T-helper 17 cell (primary cell): ENCODE results near the gene PI4KA. TPM values are rescaled to one million over a fixed set of nuclear protein-coding genes. Genes with fewer than 3 reads are reported as not detected.

Experiments
- ATAC-seq: fragments of 150-1000 bp; cut with Tn5 transposase; 2 replicates; pipeline ENCODE4 v1.10.0; 2021; ENCODE audit warnings: mild to moderate bottlenecking, moderate library complexity
- DNase-seq, 3 donors: peaks; one replicate each; pipeline versions ENCODE4 v3.0.0 to v3.0.0-alpha.2; 2020 to 2021
- H3K9me3 ChIP-seq: one replicate; pipeline ENCODE4 v1.7.0; 2013; ENCODE audit warnings: low read length, mild to moderate bottlenecking; ENCODE audit not compliant: control insufficient read depth, poor library complexity, severe bottlenecking
- H3K27ac Mint-ChIP-seq: one replicate; pipeline ENCODE4 v1.8.0; 2022; ENCODE audit warnings: mild to moderate bottlenecking, moderate library complexity, mixed read lengths
- H3K27me3 Mint-ChIP-seq: one replicate; pipeline ENCODE4 v1.8.0; 2022; ENCODE audit warnings: mixed read lengths
- H3K36me3 Mint-ChIP-seq: one replicate; pipeline ENCODE4 v1.8.0; 2022; ENCODE audit warnings: low read depth, mixed read lengths
- H3K4me1 Mint-ChIP-seq: one replicate; pipeline ENCODE4 v1.8.0; 2022; ENCODE audit warnings: mild to moderate bottlenecking, mixed read lengths
- H3K4me3 Mint-ChIP-seq: one replicate; pipeline ENCODE4 v1.8.0; 2022; ENCODE audit warnings: mild to moderate bottlenecking, moderate library complexity, mixed read lengths
- total RNA-seq, 4 donors: library from RNA in 2 of 4; stranded (reverse) in 2 of 4; gene quantifications; one replicate each; pipeline ENCODE4 v1.2.3 and lab custom pipeline; 2022 to 2026

PI4KA gene
- total RNA-seq, 2 donors from 2014 or later = 159 to 160 TPM

GRCh38 chr22:20756846-20757245 lies 101.8 kb downstream of the PI4KA start:
- no peaks in the 10 kb centered on the region for H3K9me3 ChIP-seq

GRCh38 chr22:20752873-20753272 lies 105.7 kb downstream of the PI4KA start:
- Mint-ChIP-seq H3K4me3 (no peak overlapping the region), H3K27ac (no peak overlapping the region), H3K27me3 (no peaks in the 10 kb centered on the region), H3K36me3 (no peaks in the 10 kb centered on the region), H3K4me1 (peaks cover 5% of the 10 kb centered on the region)
- DNase-seq (no peak), ATAC-seq (no peak)
- no peaks in the 10 kb centered on the region for H3K9me3 ChIP-seq

More at GRCh38 chr22:20756846-20757245, 101.8 kb downstream of the PI4KA start:
- DNase-seq (no peak), ATAC-seq (no peak)
- H3K4me3 Mint-ChIP-seq = no peak overlapping the region
- H3K36me3 Mint-ChIP-seq = peaks cover 2% of the 10 kb centered on the region
- H3K27me3 Mint-ChIP-seq = no peaks in the 10 kb centered on the region
- H3K27ac Mint-ChIP-seq = peak overlapping the region; percentile 4
- H3K4me1 Mint-ChIP-seq = no peaks in the 10 kb centered on the region

GRCh38 chr22:20752104-20752741 lies 106.4 kb downstream of the PI4KA start:
- Mint-ChIP-seq H3K4me1 (peaks cover 5% of the 10 kb centered on the region), H3K4me3 (no peak overlapping the region), H3K27ac (no peak overlapping the region), H3K27me3 (no peaks in the 10 kb centered on the region), H3K36me3 (no peaks in the 10 kb centered on the region)
- H3K9me3 ChIP-seq = no peaks in the 10 kb centered on the region
- DNase-seq (no peak), ATAC-seq (no peak)

- Mint-ChIP-seq H3K27ac (no peak overlapping the region), H3K27me3 (no peaks in the 10 kb centered on the region), H3K4me1 (peaks cover 5% of the 10 kb centered on the region), H3K4me3 (no peak overlapping the region), H3K36me3 (no peaks in the 10 kb centered on the region)
- H3K9me3 ChIP-seq = no peaks in the 10 kb centered on the region
- ATAC-seq = no peak
- no peak for DNase-seq
Observed at GRCh38 chr22:20751185-20751851, 107.3 kb downstream of the PI4KA start.

- DNase-seq = no peak
- H3K9me3 ChIP-seq = no peaks in the 10 kb centered on the region
- H3K27me3 Mint-ChIP-seq = no peaks in the 10 kb centered on the region
- no peaks in the 10 kb centered on the region for H3K36me3 Mint-ChIP-seq
- H3K4me1 Mint-ChIP-seq = peaks cover 5% of the 10 kb centered on the region
- peak; percentile 54 for ATAC-seq
- H3K27ac Mint-ChIP-seq = peak overlapping the region; percentile 6
- H3K4me3 Mint-ChIP-seq = no peak overlapping the region
Observed at GRCh38 chr22:20750461-20751184, 108.0 kb downstream of the PI4KA start.

GRCh38 chr22:20749453-20749852 lies 109.2 kb downstream of the PI4KA start:
- H3K27ac Mint-ChIP-seq = peak overlapping the region; percentile 76

GRCh38 chr22:20748731-20749428 lies 109.7 kb downstream of the PI4KA start:
- Mint-ChIP-seq H3K27ac (peak overlapping the region; percentile 76), H3K27me3 (no peaks in the 10 kb centered on the region), H3K4me1 (peaks cover 5% of the 10 kb centered on the region), H3K4me3 (no peak overlapping the region), H3K36me3 (no peaks in the 10 kb centered on the region)
- no peaks in the 10 kb centered on the region for H3K9me3 ChIP-seq
- ATAC-seq = no peak
- no peak for DNase-seq

More at GRCh38 chr22:20749453-20749852, 109.2 kb downstream of the PI4KA start:
- Mint-ChIP-seq H3K27me3 (no peaks in the 10 kb centered on the region), H3K36me3 (no peaks in the 10 kb centered on the region), H3K4me3 (no peak overlapping the region), H3K4me1 (peaks cover 5% of the 10 kb centered on the region)
- DNase-seq = no peak
- H3K9me3 ChIP-seq = no peaks in the 10 kb centered on the region
- no peak for ATAC-seq

GRCh38 chr22:20748082-20748481 lies 110.5 kb downstream of the PI4KA start:
- peaks cover 5% of the 10 kb centered on the region for H3K4me1 Mint-ChIP-seq
- H3K9me3 ChIP-seq = no peaks in the 10 kb centered on the region
- ATAC-seq (no peak), DNase-seq (no peak)
- H3K27ac Mint-ChIP-seq = peak overlapping the region; percentile 45
- no peaks in the 10 kb centered on the region for H3K36me3 Mint-ChIP-seq
- H3K27me3 Mint-ChIP-seq = no peaks in the 10 kb centered on the region
- no peak overlapping the region for H3K4me3 Mint-ChIP-seq

GRCh38 chr22:20747223-20747622 lies 111.4 kb downstream of the PI4KA start:
- ATAC-seq = no peak
- peaks cover 5% of the 10 kb centered on the region for H3K4me1 Mint-ChIP-seq
- H3K27me3 Mint-ChIP-seq = no peaks in the 10 kb centered on the region
- no peaks in the 10 kb centered on the region for H3K9me3 ChIP-seq
- no peak overlapping the region for H3K27ac Mint-ChIP-seq
- DNase-seq = no peak
- H3K4me3 Mint-ChIP-seq = no peak overlapping the region
- H3K36me3 Mint-ChIP-seq = no peaks in the 10 kb centered on the region

GRCh38 chr22:20746431-20747189 lies 112.0 kb downstream of the PI4KA start:
- peaks cover 5% of the 10 kb centered on the region for H3K4me1 Mint-ChIP-seq
- no peak for DNase-seq
- no peak overlapping the region for H3K4me3 Mint-ChIP-seq
- no peaks in the 10 kb centered on the region for H3K9me3 ChIP-seq
- H3K27me3 Mint-ChIP-seq = no peaks in the 10 kb centered on the region
- ATAC-seq = no peak
- H3K36me3 Mint-ChIP-seq = no peaks in the 10 kb centered on the region
- H3K27ac Mint-ChIP-seq = no peak overlapping the region

- DNase-seq = no peak
- Mint-ChIP-seq H3K4me1 (peaks cover 2% of the 10 kb centered on the region), H3K27me3 (no peaks in the 10 kb centered on the region), H3K27ac (no peak overlapping the region), H3K36me3 (peaks cover 7% of the 10 kb centered on the region), H3K4me3 (no peak overlapping the region)
- H3K9me3 ChIP-seq = no peaks in the 10 kb centered on the region
- no peak for ATAC-seq
Observed at GRCh38 chr22:20745119-20745518, 113.5 kb downstream of the PI4KA start.

GRCh38 chr22:20744456-20744855 lies 114.2 kb downstream of the PI4KA start:
- no peak overlapping the region for H3K4me3 Mint-ChIP-seq
- H3K4me1 Mint-ChIP-seq = peaks cover 2% of the 10 kb centered on the region
- peaks cover 8% of the 10 kb centered on the region for H3K36me3 Mint-ChIP-seq
- H3K9me3 ChIP-seq = no peaks in the 10 kb centered on the region
- H3K27me3 Mint-ChIP-seq = no peaks in the 10 kb centered on the region
- no peak overlapping the region for H3K27ac Mint-ChIP-seq
- DNase-seq = no peak
- ATAC-seq = no peak
